SK-N-SH (cell line): ENCODE measurements around the gene PAX3. TPM values are rescaled to one million over a fixed set of nuclear protein-coding genes. Genes with fewer than 3 reads are reported as not detected.
A peak's percentile ranks its signal among the peaks of the same experiment; 100 is the strongest.

ENCODE experiments used
- CTCF ChIA-PET: fragments of 300-600, 350-600 bp; formaldehyde crosslinking; extraction: SDS; loops from one replicate; lab custom pipeline; 2021; lab: Yijun Ruan, JAX
- POLR2A ChIA-PET: fragments of 350-600 bp; sonication (Branson Sonifier 250); formaldehyde crosslinking; extraction: SDS; loops from one replicate; lab custom pipeline; 2020; ENCODE audit warnings: antibody characterized with exemption, inconsistent platforms; lab: Yijun Ruan, JAX
- DNase-seq: peaks from one replicate; pipeline ENCODE4 v3.0.0; 2012
- H2AFZ ChIP-seq: fragments of 200-600 bp; sonication (generic); 2 replicates; pipeline ENCODE4 v1.8.1; 2016; ENCODE audit warnings: antibody characterized with exemption, mild to moderate bottlenecking, low read depth
- H3F3A ChIP-seq: fragments of 200-600 bp; sonication (generic); replicated peaks from 2 replicates; pipeline ENCODE3; 2016; ENCODE audit warnings: antibody characterized with exemption, mild to moderate bottlenecking; ENCODE audit not compliant: insufficient read depth
- H3K27ac ChIP-seq, 2 experiments: fragments of 200-500 bp in 1 of 2; fragments of 200-600 bp in 1 of 2; sonication (Bioruptor generic) in 1 of 2; sonication (generic), shearing (Covaris generic) in 1 of 2; 2 replicates each; pipeline versions ENCODE4 v1.5.1 to v1.6.1; 2014 to 2016; ENCODE audit warnings: low read depth in 2 of 2, inconsistent platforms in 1 of 2, low read length in 1 of 2, mild to moderate bottlenecking in 1 of 2, mixed read lengths in 1 of 2
- H3K27me3 ChIP-seq: fragments of 200-600 bp; sonication (generic), shearing (Covaris generic); 2 replicates; pipeline ENCODE4 v1.6.1; 2016; ENCODE audit warnings: mixed run types; ENCODE audit not compliant: insufficient read depth
- H3K36me3 ChIP-seq, 2 experiments: fragments of 200-500 bp in 1 of 2; fragments of 200-600 bp in 1 of 2; sonication (Bioruptor generic) in 1 of 2; sonication (generic) in 1 of 2; replicated peaks in 1 of 2; 2 replicates each; pipeline versions ENCODE3 to v1.5.1; 2014 to 2016; ENCODE audit warnings: low read length in 1 of 2, mild to moderate bottlenecking in 1 of 2; ENCODE audit not compliant: insufficient read depth in 2 of 2, control insufficient read depth in 1 of 2
- H3K4me1 ChIP-seq, 2 experiments: fragments of 200-500 bp in 1 of 2; fragments of 200-600 bp in 1 of 2; sonication (Bioruptor generic) in 1 of 2; sonication (generic), shearing (Covaris generic) in 1 of 2; 2 replicates each; pipeline versions ENCODE4 v1.5.1 to v1.6.1; 2014 to 2016; ENCODE audit warnings: low read depth in 1 of 2, low read length in 1 of 2, mixed run types in 1 of 2; ENCODE audit not compliant: insufficient read depth in 2 of 2, control insufficient read depth in 1 of 2
- H3K4me2 ChIP-seq: fragments of 200-600 bp; sonication (generic), shearing (Covaris generic); 2 replicates; pipeline ENCODE4 v1.6.1; 2017; ENCODE audit warnings: mixed run types
- H3K4me3 ChIP-seq, 2 experiments: fragments of 200-500 bp in 1 of 2; fragments of 200-600 bp in 1 of 2; sonication (Bioruptor generic) in 1 of 2; sonication (generic), shearing (Covaris generic) in 1 of 2; 2 replicates each; pipeline versions ENCODE4 v1.5.1 to v1.8.1; 2014 to 2016; ENCODE audit warnings: low read depth in 2 of 2, inconsistent platforms in 1 of 2, low read length in 1 of 2, mild to moderate bottlenecking in 1 of 2, mixed read lengths in 1 of 2, moderate library complexity in 1 of 2
- H3K79me2 ChIP-seq: fragments of 200-600 bp; sonication (generic); 2 replicates; pipeline ENCODE4 v1.8.1; 2017; ENCODE audit warnings: mild to moderate bottlenecking; ENCODE audit not compliant: insufficient read depth
- H3K9ac ChIP-seq: fragments of 200-600 bp; sonication (generic); 2 replicates; pipeline ENCODE4 v1.6.1; 2017; ENCODE audit warnings: mixed run types
- H3K9me2 ChIP-seq: fragments of 200-600 bp; sonication (generic); 2 replicates; pipeline ENCODE4 v1.6.1; 2017; ENCODE audit warnings: mixed run types
- H3K9me3 ChIP-seq: fragments of 200-600 bp; sonication (generic); 2 replicates; pipeline ENCODE4 v1.6.1; 2017; ENCODE audit warnings: mixed run types, mild to moderate bottlenecking, moderate library complexity
- H4K20me1 ChIP-seq: fragments of 200-600 bp; sonication (generic); 2 replicates; pipeline ENCODE4 v1.6.1; 2017; ENCODE audit warnings: mild to moderate bottlenecking, mixed run types; ENCODE audit not compliant: insufficient read depth
- CHD2 ChIP-seq: fragments of 150-350 bp; IDR thresholded peaks from 2 replicates; pipeline ENCODE4 v1.6.1; 2018; ENCODE audit warnings: low read length; ENCODE audit not compliant: partially characterized antibody
- ELF1 ChIP-seq: IDR thresholded peaks from 2 replicates; pipeline ENCODE4 v1.4.0; 2012
- EP300 ChIP-seq, 2 experiments: IDR thresholded peaks; 2 replicates each; pipeline versions ENCODE4 v1.4.0 to v1.6.1; 2012; ENCODE audit warnings: borderline replicate concordance in 1 of 2, low read depth in 1 of 2, low read length in 1 of 2
- JUND ChIP-seq: IDR thresholded peaks from 2 replicates; pipeline ENCODE4 v1.4.0; 2012
- SMC3 ChIP-seq: IDR thresholded peaks from 2 replicates; pipeline ENCODE4 v1.6.1; 2012; ENCODE audit warnings: low read depth, low read length, improper control_type of control experiment
- TAF1 ChIP-seq: IDR thresholded peaks from 2 replicates; pipeline ENCODE4 v1.6.1; 2012; ENCODE audit warnings: low read depth, mild to moderate bottlenecking, low read length, moderate library complexity, borderline replicate concordance
- WGBS: methylation state at CpG from one replicate; pipeline ENCODE4 v1.1.6; 2017; ENCODE audit warnings: low lambda C conversion rate; 5-methylcytosine and 5-hydroxymethylcytosine counted together
- polyA plus RNA-seq, 3 experiments: library from polyadenylated mRNA; depleted of rRNA; stranded (reverse); fragments of >200 nt; gene quantifications; 2 replicates each; pipeline ENCODE4 v1.2.3, GENCODE V29; 2012
- TF ChIP-seq, protein P1 (sequence below): IDR thresholded peaks from 2 replicates; pipeline ENCODE4; 2012
- TF ChIP-seq, protein P2 (sequence below): IDR thresholded peaks from 2 replicates; pipeline ENCODE4 v1.4.0; 2012; ENCODE audit warnings: low read depth

The PAX3 gene
- polyA plus RNA-seq, 1 of the 3 experiments (the other 2 are of a cell fraction), result not detected

DNA sequence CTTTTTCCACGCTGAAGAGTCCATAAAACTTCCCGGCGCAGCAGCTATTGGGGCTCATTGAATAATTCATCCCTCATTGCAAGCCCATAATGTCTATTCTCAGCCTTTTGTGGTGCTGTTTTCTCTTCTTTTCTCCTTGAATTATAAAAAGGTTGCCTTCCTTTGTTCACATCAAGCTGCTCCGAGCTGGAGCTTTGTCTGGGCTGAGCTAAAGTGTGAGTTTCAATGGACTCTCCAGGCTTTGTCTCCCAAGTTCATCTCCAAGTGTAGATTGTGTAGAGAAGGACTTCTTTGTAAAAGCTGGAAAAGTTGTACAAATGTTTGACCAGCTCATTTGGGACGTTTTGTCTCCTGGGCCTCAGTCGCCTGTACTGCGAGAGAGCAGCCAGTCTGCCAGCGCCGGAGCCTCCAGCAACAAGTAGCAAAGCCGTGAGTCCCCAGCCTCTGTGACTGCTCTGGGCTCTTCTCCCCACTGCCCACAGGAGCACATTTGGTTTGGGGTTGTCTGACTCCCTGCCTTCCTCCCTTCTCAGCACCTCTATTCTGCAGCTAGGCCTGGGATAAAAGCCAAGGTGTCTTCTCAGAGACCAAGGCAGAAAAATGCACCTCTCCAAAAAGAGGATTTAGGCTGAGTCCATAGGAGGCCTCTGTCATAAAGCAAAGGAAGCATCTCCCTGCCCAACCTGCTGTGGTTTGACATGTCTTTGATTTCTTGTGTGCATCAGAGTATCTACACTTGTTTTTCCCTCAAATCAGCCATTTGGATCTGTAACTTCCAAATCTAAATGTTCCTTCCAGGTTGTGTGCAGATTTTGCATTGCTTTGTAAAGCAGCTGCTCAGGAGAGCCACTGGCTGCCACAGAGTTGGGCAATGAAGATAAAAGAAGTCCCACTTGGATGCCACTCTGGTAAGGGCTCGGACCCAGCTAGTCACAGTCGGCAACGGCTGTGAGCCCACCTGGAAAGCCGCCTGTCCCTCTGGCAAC, 6.4 kb downstream of the PAX3 start:
- Histone ChIP-seq H3K4me3 (no peak overlapping the region), H2AFZ (no peak overlapping the region), H3K79me2 (no peaks in the 10 kb centered on the region), H3K27me3 (peaks cover 97% of the 10 kb centered on the region), H3K4me2 (no peak overlapping the region), H3K36me3 (no peaks in the 10 kb centered on the region), H3K9ac (no peak overlapping the region), H3K9me3 (no peaks in the 10 kb centered on the region), H3F3A (no peaks in the 10 kb centered on the region), H3K9me2 (no peaks in the 10 kb centered on the region), H3K27ac (no peak overlapping the region), H4K20me1 (no peaks in the 10 kb centered on the region), H3K4me1 (peaks cover 0 to 2% of the 10 kb centered on the region in 2 experiments; a peak in 1 of 4 replicates)
- POLR2A ChIA-PET, result no interaction called here
- 14% methylated on average over 13 of the region's 14 CpGs for WGBS
- no peak for DNase-seq
- TF ChIP-seq TAF1, result no peak
- no peak for TF ChIP-seq ELF1
- TF ChIP-seq, protein P1, sequence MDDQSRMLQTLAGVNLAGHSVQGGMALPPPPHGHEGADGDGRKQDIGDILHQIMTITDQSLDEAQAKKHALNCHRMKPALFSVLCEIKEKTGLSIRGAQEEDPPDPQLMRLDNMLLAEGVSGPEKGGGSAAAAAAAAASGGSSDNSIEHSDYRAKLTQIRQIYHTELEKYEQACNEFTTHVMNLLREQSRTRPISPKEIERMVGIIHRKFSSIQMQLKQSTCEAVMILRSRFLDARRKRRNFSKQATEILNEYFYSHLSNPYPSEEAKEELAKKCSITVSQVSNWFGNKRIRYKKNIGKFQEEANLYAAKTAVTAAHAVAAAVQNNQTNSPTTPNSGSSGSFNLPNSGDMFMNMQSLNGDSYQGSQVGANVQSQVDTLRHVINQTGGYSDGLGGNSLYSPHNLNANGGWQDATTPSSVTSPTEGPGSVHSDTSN, result no peak
- no peak for TF ChIP-seq EP300 (IDR thresholded peaks at IDR 0.05; ENCODE audit: borderline replicate concordance in 1 of 2, low read depth in 1 of 2, low read length in 1 of 2)
- CTCF ChIA-PET, result interaction anchor here (1.0 to 1.4 kb wide), 3 partner anchors 20 to 269 kb away, joined by 3 to 4 read pairs (median 3); no protein-coding TSS in a partner anchor

DNA sequence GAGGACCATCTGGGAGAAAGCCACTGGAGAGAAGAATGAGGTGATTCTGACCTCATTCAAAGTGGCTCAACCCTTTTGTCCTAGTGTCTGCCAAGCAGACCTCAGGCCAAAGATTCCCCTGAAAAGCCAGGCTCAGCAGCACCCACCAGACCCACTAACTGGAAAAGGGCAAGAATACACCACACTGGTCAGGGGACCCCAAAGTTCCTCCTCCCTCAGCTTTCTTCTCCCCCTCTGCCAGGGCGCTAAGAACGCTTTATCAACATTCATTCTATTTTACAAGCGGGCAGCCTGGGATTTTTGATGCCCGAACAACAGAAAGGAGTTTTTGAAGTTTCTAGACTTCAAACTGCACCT, 7.3 kb downstream of the PAX3 start:
- Histone ChIP-seq H4K20me1 (no peaks in the 10 kb centered on the region), H3K27me3 (peaks cover 94% of the 10 kb centered on the region), H3K9ac (no peak overlapping the region), H3K9me2 (no peaks in the 10 kb centered on the region), H2AFZ (no peak overlapping the region), H3K4me3 (no peak overlapping the region), H3K4me1 (peaks cover 0 to 2% of the 10 kb centered on the region in 2 experiments; a peak in 1 of 4 replicates), H3K9me3 (no peaks in the 10 kb centered on the region), H3K4me2 (peak overlapping the region; percentile 67; the same call in 1 of the 2 replicates), H3K27ac (no peak overlapping the region), H3K36me3 (no peaks in the 10 kb centered on the region), H3F3A (no peaks in the 10 kb centered on the region), H3K79me2 (no peaks in the 10 kb centered on the region)
- WGBS, result 0% methylated on average over 4 of the region's 4 CpGs
- ChIA-PET POLR2A (no interaction called here), CTCF (interaction anchor here (0.6 to 1.2 kb wide), 2 partner anchors 19 to 279 kb away, joined by 3 read pairs; no protein-coding TSS in a partner anchor)
- DNase-seq, result no peak
- no peak for TF ChIP-seq SMC3
- TF ChIP-seq JUND, result no peak
- no peak for TF ChIP-seq CHD2
- TF ChIP-seq, protein P2, sequence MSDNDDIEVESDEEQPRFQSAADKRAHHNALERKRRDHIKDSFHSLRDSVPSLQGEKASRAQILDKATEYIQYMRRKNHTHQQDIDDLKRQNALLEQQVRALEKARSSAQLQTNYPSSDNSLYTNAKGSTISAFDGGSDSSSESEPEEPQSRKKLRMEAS, result no peak
